Neutrophil (primary cell): Measurements from ENCODE around the gene ARMC9.

ENCODE experiments used
- H3K27ac ChIP-seq: fragments of 200-600 bp; sonication (generic); 2 replicates; pipeline ENCODE4 v1.5.1; 2016; ENCODE audit warnings: mild to moderate bottlenecking, moderate library complexity
- H3K27me3 ChIP-seq: fragments of 200-600 bp; sonication (generic); 2 replicates; pipeline ENCODE4 v1.6.0; 2016; ENCODE audit warnings: mild to moderate bottlenecking
- H3K36me3 ChIP-seq: fragments of 200-600 bp; sonication (generic); 2 replicates; pipeline ENCODE4 v1.5.1; 2017
- H3K4me1 ChIP-seq, 2 experiments: fragments of 200-600 bp in 1 of 2; sonication (generic) in 1 of 2; 1 replicate in 1 of 2; 2 replicates in 1 of 2; pipeline versions ENCODE4 v1.5.1 to v1.6.1; 2013 to 2016; ENCODE audit warnings: low read depth in 1 of 2, low read length in 1 of 2, mild to moderate bottlenecking in 1 of 2, moderate library complexity in 1 of 2; ENCODE audit not compliant: control insufficient read depth in 1 of 2, insufficient read depth in 1 of 2
- H3K4me3 ChIP-seq, 2 experiments: fragments of 200-600 bp in 1 of 2; sonication (generic) in 1 of 2; 1 replicate in 1 of 2; 2 replicates in 1 of 2; pipeline ENCODE4 v1.5.1; 2013 to 2016; ENCODE audit warnings: low read depth in 1 of 2, low read length in 1 of 2, mild to moderate bottlenecking in 1 of 2, moderate library complexity in 1 of 2
- H3K9me3 ChIP-seq: fragments of 200-600 bp; sonication (generic); 2 replicates; pipeline ENCODE4 v1.5.1; 2016
- TF ChIP-seq, protein P1 (sequence below): fragments of 200-600 bp; sonication (generic); IDR thresholded peaks from 2 replicates; pipeline ENCODE4 v1.5.1; 2016; ENCODE audit warnings: antibody characterized with exemption

The ARMC9 gene

DNA sequence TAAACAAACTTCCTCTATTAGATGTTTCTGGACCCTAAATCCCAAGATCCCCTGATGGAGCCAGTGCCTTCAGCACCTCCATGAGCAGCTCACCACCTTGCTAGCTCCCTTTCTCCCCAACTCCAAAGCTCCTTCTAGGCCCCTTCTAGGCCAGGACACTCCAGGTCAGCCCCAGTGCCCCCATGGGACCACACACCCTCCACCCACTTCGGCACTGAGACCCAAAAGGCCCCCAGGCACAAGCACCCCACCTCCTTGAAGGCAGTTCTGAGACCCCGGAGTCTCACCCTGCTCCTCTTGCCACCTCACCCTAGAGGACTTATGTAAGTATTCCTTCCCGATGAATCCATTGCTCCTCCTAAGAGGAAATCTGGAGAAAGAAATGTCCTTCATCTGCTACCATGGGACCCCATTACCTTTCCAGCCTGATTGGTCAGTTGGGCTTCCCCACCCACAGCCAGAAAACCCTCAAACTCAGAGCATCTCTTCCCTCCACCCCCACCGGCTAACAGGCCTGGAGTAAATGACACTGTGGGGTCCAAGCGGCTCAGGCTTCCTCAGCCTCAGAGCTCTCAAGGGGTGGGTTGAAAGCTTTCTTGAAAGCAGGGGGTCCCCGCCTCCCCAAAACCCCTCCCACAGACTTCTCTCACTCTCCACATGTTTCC, 9.8 kb upstream of the ARMC9 start:
- Histone ChIP-seq H3K4me1 (peaks cover 3 to 5% of the 10 kb centered on the region in 2 experiments), H3K27ac (no peak overlapping the region), H3K4me3 (no peak overlapping the region), H3K27me3 (peaks cover 22% of the 10 kb centered on the region), H3K9me3 (no peaks in the 10 kb centered on the region), H3K36me3 (no peaks in the 10 kb centered on the region)
- TF ChIP-seq, protein P1, sequence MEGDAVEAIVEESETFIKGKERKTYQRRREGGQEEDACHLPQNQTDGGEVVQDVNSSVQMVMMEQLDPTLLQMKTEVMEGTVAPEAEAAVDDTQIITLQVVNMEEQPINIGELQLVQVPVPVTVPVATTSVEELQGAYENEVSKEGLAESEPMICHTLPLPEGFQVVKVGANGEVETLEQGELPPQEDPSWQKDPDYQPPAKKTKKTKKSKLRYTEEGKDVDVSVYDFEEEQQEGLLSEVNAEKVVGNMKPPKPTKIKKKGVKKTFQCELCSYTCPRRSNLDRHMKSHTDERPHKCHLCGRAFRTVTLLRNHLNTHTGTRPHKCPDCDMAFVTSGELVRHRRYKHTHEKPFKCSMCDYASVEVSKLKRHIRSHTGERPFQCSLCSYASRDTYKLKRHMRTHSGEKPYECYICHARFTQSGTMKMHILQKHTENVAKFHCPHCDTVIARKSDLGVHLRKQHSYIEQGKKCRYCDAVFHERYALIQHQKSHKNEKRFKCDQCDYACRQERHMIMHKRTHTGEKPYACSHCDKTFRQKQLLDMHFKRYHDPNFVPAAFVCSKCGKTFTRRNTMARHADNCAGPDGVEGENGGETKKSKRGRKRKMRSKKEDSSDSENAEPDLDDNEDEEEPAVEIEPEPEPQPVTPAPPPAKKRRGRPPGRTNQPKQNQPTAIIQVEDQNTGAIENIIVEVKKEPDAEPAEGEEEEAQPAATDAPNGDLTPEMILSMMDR, result no peak

DNA sequence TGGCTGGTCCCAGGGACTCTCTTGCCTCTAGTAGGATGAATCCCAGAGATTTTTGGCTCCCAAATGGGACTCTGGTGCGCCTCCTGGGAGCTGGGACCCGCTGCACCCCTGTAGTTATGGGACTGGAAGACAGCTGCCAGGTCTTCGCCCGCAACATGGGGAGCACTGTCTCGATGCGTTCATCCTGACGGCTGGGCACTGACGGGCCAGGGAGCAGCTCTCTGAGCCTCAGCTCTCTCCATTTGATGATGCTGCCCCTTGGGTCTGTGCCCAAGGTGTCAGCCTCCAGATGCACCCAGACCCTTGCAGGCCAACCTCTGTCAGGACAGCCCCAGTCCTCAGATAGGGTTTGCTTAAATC, 9.3 kb upstream of the ARMC9 start:
- no peak overlapping the region for H3K4me3 ChIP-seq
- TF ChIP-seq, protein P1, result no peak
- H3K9me3 ChIP-seq, result no peaks in the 10 kb centered on the region
- no peak overlapping the region for H3K27ac ChIP-seq
- peaks cover 3 to 5% of the 10 kb centered on the region in 2 experiments for H3K4me1 ChIP-seq
- H3K27me3 ChIP-seq, result peaks cover 22% of the 10 kb centered on the region
- H3K36me3 ChIP-seq, result no peaks in the 10 kb centered on the region

DNA sequence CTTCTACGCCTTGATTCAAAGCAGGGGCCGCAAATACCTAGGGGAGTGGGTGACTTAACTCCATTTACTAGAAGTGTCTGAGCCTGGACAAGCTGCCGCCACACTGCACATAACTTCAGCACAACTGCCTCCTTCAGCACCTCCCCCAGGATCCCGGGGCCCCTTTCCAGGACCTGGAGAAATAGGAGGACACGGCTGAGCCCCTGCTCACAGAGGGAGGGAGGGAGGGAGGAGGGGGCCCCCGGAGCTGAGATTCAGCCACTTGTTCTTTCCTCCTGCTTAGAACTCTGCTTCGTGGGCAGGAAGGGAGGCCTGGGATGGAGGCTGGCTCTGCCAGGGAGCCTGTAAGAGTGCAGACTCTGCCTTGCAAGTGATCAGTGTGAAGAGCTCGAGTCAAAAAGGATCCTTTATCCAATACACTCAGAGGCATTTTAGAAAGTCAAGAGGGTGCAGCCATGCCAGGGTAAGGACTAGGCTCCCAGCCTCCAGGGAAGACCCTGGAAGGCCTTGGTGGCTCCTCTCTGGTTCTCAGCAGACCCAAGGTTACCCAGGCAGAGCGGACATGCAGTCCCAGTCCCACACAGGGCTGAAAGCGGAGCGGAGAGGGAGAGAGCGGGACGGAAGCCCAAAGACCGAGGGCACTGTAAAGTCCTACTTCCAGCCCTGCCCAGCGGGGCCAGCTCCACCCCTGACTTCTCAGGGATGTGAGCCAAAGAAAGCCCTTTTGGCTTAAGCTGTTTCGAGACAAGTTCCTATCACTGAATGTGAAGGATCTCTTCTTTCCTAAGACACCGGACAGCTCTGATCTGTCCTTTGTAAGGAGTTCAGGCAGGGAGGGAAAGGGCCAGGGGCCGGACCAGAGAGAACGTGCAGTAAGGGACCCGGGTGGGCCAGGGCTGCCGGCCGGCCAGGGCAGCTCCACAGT, 8.6 kb upstream of the ARMC9 start:
- Histone ChIP-seq H3K4me1 (peaks cover 3 to 5% of the 10 kb centered on the region in 2 experiments), H3K27me3 (peaks cover 22% of the 10 kb centered on the region), H3K36me3 (no peaks in the 10 kb centered on the region), H3K4me3 (no peak overlapping the region), H3K9me3 (no peaks in the 10 kb centered on the region), H3K27ac (no peak overlapping the region)
- TF ChIP-seq, protein P1, result no peak

DNA sequence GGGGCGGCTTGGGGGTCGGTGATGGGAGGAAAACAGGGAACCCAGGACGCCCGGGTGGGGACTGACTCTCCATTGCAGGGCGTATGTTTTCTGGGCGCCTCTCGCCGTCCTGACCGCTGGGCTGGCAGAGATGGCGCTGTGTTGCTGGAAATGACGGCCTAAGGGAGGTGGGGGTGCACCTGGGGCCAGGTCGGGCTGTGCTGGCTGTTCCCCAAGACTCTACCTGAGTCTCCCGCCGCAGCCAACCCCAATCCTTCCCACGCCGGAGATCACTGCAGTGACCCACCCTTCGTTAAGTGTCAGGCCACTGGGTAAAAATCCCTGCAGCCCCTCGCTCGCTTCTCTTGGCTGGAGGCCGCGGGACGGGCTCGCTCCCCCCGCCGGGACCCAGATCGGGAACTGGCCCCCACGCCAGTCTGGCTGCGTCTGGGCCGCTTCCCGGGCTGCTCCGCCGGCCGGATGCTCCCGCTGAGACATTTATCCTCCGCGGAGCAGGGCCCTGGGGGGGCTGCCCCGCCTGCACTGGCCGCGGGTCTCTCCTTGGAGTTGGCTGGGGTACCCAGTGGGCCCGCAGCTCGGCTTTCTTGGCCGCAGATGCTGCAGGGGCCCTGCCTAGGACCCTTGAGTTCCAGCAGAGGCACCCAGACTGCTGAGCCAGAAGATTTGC, 7.8 kb upstream of the ARMC9 start:
- Histone ChIP-seq H3K27ac (no peak overlapping the region), H3K4me1 (peaks cover 3 to 5% of the 10 kb centered on the region in 2 experiments), H3K9me3 (no peaks in the 10 kb centered on the region), H3K27me3 (peaks cover 22% of the 10 kb centered on the region), H3K36me3 (no peaks in the 10 kb centered on the region), H3K4me3 (peak overlapping the region in 1 of 2 experiments; percentile 32)
- TF ChIP-seq, protein P1, result no peak

DNA sequence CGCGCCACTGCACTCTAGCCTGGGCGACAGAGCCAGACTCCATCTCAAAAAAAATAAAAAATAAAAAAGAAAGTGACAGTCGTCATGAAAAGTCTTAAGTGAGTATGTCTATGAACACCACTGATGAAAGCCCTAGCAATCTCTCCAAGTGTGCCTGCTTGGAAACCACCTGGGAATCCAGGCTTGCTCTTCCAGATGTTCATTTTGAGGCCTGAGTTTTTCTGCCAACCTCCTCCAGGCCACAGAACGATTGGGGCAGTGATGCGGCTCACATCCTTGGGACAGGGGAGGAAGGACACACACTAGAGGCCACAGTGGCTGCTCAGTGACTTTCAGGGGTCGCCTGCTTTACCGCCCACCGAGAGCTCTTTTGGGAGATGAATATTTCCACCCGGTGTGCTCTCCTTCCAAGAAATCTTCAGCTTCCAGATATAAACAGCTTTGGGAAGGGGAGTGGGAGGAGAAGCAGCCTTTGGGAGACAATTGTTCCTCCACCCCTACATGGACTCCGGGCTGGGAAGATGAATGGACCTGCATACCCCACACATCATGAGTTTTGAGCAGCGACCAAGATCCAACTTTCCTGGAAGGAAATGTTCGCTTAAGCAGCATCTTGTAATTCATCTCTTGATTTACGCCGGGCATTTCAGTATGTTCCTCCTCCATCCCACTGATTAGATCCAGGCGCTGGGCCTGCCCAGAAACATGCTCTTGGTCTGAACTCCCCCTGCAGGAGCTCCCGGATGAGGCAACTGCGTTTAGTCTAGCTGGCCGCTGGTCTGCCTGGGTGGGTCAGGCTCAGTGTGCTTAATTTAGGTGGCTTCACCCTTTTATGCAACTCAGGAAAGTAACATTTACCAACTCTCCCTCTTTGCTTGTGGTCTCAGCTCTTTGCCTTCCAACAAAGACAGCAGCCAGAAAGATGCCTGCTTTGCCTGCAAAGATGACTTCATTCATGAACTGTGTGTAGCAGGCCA, 6.2 kb upstream of the ARMC9 start:
- no peak overlapping the region for H3K27ac ChIP-seq
- H3K27me3 ChIP-seq, result peaks cover 28% of the 10 kb centered on the region
- no peaks in the 10 kb centered on the region for H3K36me3 ChIP-seq
- TF ChIP-seq, protein P1, result no peak
- H3K4me3 ChIP-seq, result no peak overlapping the region
- no peaks in the 10 kb centered on the region for H3K9me3 ChIP-seq
- peaks cover 3 to 5% of the 10 kb centered on the region in 2 experiments for H3K4me1 ChIP-seq
